Measurements from ENCODE around the gene FDXR.

Gene FDXR

GRCh38 chr17:74860229-74860871, 12.4 kb downstream of the FDXR start:
- no peak for TF ChIP-seq CTCF (IDR thresholded peaks at IDR 0.05; ENCODE audit: poor library complexity, severe bottlenecking)
- H3K27me3 ChIP-seq (ENCODE audit: insufficient read depth, poor library complexity, severe bottlenecking): peaks cover 60% of the 10 kb centered on the region
- H3K4me3 ChIP-seq (ENCODE audit: severe bottlenecking): no peak overlapping the region

GRCh38 chr17:74859459-74860228, 13.2 kb downstream of the FDXR start, which contains the start of gene GRIN2C:
TSS of gene GRIN2C (minus strand) at chr17:74859885. CDS start at chr17:74855092, 4,793 bp downstream.
- peaks cover 67% of the 10 kb centered on the region for H3K27me3 ChIP-seq (ENCODE audit: insufficient read depth, poor library complexity, severe bottlenecking)
- H3K4me3 ChIP-seq (ENCODE audit: severe bottlenecking): no peak within 1 kb of the TSS
- peak; percentile 57 for TF ChIP-seq CTCF (IDR thresholded peaks at IDR 0.05; ENCODE audit: poor library complexity, severe bottlenecking)
- no peak for DNase-seq (ENCODE audit: low spot score)
- H3K36me3 ChIP-seq (ENCODE audit: low read depth): 0 out of 2 replicates have a peak, but pooled peaks cover 3% of the 10 kb centered on the region
- no peaks in the 10 kb centered on the region for H3K9me3 ChIP-seq (ENCODE audit: severe bottlenecking)
- H3K4me1 ChIP-seq (ENCODE audit: insufficient read depth, poor library complexity, severe bottlenecking): no peaks in the 10 kb centered on the region
- no peak for ATAC-seq (ENCODE audit: low read depth)
- no peak within 1 kb of the TSS for H3K27ac ChIP-seq (ENCODE audit: poor library complexity, severe bottlenecking)

More at GRCh38 chr17:74860229-74860871, 12.4 kb downstream of the FDXR start:
- Histone ChIP-seq H3K4me1 (ENCODE audit: insufficient read depth, poor library complexity, severe bottlenecking) (no peaks in the 10 kb centered on the region), H3K36me3 (ENCODE audit: low read depth) (0 out of 2 replicates have a peak, but pooled peaks cover 3% of the 10 kb centered on the region), H3K27ac (ENCODE audit: poor library complexity, severe bottlenecking) (no peak overlapping the region), H3K9me3 (ENCODE audit: severe bottlenecking) (no peaks in the 10 kb centered on the region)
- DNase-seq (ENCODE audit: low spot score) (no peak), ATAC-seq (ENCODE audit: low read depth) (peak; percentile 23; the same call in 2 of the 3 replicates)

GRCh38 chr17:74858672-74859458, 13.9 kb downstream of the FDXR start:
- Histone ChIP-seq H3K4me1 (ENCODE audit: insufficient read depth, poor library complexity, severe bottlenecking) (no peaks in the 10 kb centered on the region), H3K4me3 (ENCODE audit: severe bottlenecking) (no peak overlapping the region), H3K27me3 (ENCODE audit: insufficient read depth, poor library complexity, severe bottlenecking) (peaks cover 74% of the 10 kb centered on the region), H3K9me3 (ENCODE audit: severe bottlenecking) (no peaks in the 10 kb centered on the region), H3K27ac (ENCODE audit: poor library complexity, severe bottlenecking) (no peak overlapping the region), H3K36me3 (ENCODE audit: low read depth) (0 out of 2 replicates have a peak, but pooled peaks cover 2% of the 10 kb centered on the region)
- no peak for TF ChIP-seq CTCF (IDR thresholded peaks at IDR 0.05; ENCODE audit: poor library complexity, severe bottlenecking)
- DNase-seq (ENCODE audit: low spot score): no peak
- ATAC-seq (ENCODE audit: low read depth): no peak

GRCh38 chr17:74857191-74857590, 15.6 kb downstream of the FDXR start:
- Histone ChIP-seq H3K27me3 (ENCODE audit: insufficient read depth, poor library complexity, severe bottlenecking) (peaks cover 86% of the 10 kb centered on the region), H3K27ac (ENCODE audit: poor library complexity, severe bottlenecking) (no peak overlapping the region), H3K36me3 (ENCODE audit: low read depth) (no peaks in the 10 kb centered on the region), H3K4me1 (ENCODE audit: insufficient read depth, poor library complexity, severe bottlenecking) (no peaks in the 10 kb centered on the region), H3K4me3 (ENCODE audit: severe bottlenecking) (no peak overlapping the region), H3K9me3 (ENCODE audit: severe bottlenecking) (no peaks in the 10 kb centered on the region)
- no peak for TF ChIP-seq CTCF (IDR thresholded peaks at IDR 0.05; ENCODE audit: poor library complexity, severe bottlenecking)
- ATAC-seq (ENCODE audit: low read depth) (no peak), DNase-seq (ENCODE audit: low spot score) (no peak)
